Measurements from ENCODE around the gene ZNF30.
"Not testable (repeated sequence)": the region's sequence is repeated elsewhere in the genome, so short reads cannot be mapped to it uniquely, and the experiment has no call there.

The ZNF30 gene

DNA sequence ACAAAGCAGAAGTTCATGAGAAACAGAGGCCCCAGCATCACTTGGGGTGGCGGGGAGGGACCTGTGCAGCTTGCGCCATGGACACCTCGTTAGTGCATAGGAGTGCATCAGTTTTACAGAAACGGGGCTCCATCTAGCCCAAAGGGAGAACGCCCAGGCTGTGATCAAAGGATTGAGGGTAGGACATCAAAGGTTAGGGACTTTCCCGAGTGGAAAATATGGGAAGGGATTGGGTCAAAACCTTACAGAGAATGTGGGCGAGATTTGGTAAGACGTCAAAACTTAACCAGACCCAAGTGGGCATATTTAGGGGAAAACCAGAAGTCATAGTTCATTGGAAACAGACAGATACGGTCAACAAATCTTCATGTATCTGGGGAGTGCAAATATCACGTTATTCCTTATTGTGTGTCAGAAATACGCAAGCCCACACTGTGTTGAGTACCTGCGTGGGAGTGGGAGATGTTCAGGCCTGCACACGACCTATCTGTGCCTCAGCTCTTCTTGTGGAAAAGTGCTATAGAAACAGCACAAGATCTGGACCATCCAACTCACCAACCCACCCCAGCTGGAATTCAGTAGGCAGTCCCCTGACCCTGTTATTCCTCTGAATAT, 64.0 kb downstream of the ZNF30 start:
- no peak for FAIRE-seq

GRCh38 chr19:34991542-34992333, 65.0 kb downstream of the ZNF30 start:
- FAIRE-seq, result no peak

- FAIRE-seq, result not testable (repeated sequence)
Observed at GRCh38 chr19:34992582-34992981, 65.9 kb downstream of the ZNF30 start.

GRCh38 chr19:34994286-34994642, 67.6 kb downstream of the ZNF30 start:
- FAIRE-seq, result no peak

Measured in islet of Langerhans (tissue), 1 donor.